Gastrocnemius medialis (tissue), 4 donors: ENCODE data around the gene GTF3C4.

Experiments used
- POLR2A ChIP-seq, 2 donors: fragments of 450-650 bp; IDR thresholded peaks; one replicate each; pipeline ENCODE4 v1.6.1; 2017; ENCODE audit warnings: antibody characterized with exemption in 2 of 2, mild to moderate bottlenecking in 2 of 2, moderate library complexity in 2 of 2
- TF ChIP-seq, protein P1 (sequence below), 5 experiments: fragments of 450-650 bp in 3 of 5; fragments of 200-600 bp in 2 of 5; sonication (generic) in 2 of 5; IDR thresholded peaks in 4 of 5; conservative IDR thresholded peaks in 1 of 5; 1 replicate in 4 of 5; 2 replicates in 1 of 5; pipeline ENCODE4 v1.5.1; 2016 to 2019; ENCODE audit warnings: antibody characterized with exemption in 5 of 5, mild to moderate bottlenecking in 3 of 5, moderate library complexity in 3 of 5

DNA sequence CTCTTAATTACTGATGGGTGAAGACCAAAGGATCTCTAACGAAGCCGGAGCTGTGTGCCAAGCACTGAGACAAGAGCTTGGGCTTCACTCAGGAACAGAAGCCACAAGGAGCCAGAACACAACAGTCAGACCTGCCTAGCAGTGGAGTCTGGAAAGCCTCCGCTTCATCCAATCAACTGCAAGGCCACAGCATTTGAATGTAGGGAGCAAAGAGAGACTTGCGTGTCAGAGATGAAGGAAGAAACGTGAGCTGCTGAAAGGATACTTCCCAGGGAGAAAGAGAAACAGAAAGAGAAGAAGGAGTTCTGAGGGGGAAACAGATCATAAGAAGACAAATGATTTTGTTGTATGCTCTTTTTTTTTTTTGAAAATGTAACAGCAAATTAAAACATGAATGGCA is 44.0 kb upstream of the GTF3C4 start:
- no peak for TF ChIP-seq POLR2A (IDR thresholded peaks at IDR 0.05)
- TF ChIP-seq, protein P1, sequence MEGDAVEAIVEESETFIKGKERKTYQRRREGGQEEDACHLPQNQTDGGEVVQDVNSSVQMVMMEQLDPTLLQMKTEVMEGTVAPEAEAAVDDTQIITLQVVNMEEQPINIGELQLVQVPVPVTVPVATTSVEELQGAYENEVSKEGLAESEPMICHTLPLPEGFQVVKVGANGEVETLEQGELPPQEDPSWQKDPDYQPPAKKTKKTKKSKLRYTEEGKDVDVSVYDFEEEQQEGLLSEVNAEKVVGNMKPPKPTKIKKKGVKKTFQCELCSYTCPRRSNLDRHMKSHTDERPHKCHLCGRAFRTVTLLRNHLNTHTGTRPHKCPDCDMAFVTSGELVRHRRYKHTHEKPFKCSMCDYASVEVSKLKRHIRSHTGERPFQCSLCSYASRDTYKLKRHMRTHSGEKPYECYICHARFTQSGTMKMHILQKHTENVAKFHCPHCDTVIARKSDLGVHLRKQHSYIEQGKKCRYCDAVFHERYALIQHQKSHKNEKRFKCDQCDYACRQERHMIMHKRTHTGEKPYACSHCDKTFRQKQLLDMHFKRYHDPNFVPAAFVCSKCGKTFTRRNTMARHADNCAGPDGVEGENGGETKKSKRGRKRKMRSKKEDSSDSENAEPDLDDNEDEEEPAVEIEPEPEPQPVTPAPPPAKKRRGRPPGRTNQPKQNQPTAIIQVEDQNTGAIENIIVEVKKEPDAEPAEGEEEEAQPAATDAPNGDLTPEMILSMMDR (IDR thresholded peaks at IDR 0.05 in 4 of 5, conservative IDR thresholded peaks at IDR 0.05 in 1 of 5) = no peak
